Tibial artery (tissue), 4 donors: ENCODE measurements around the gene TRIM54.

Experiments used
- DNase-seq, 2 donors: peaks; one replicate each; pipeline ENCODE4 v3.0.0-alpha.2; 2019
- H3K27ac ChIP-seq, 2 donors: fragments of 200-600 bp; sonication (generic) in 1 of 2; 1 replicate in 1 of 2; 2 replicates in 1 of 2; pipeline ENCODE4 v1.5.1; 2018 to 2019; ENCODE audit warnings: mild to moderate bottlenecking in 1 of 2
- H3K27me3 ChIP-seq, 2 donors: fragments of 200-600 bp; sonication (generic) in 1 of 2; one replicate each; pipeline versions ENCODE4 v1.5.1 to v1.6.0; 2016 to 2019
- H3K36me3 ChIP-seq, 3 donors: fragments of 200-600 bp; sonication (generic) in 2 of 3; one replicate each; pipeline ENCODE4 v1.5.1; 2016 to 2019; ENCODE audit warnings: mild to moderate bottlenecking in 2 of 3
- H3K4me1 ChIP-seq, 4 donors: fragments of 200-600 bp; sonication (generic) in 2 of 4; 1 replicate in 3 of 4; 2 replicates in 1 of 4; pipeline ENCODE4 v1.5.1; 2016 to 2019
- H3K4me3 ChIP-seq, 2 donors: fragments of 200-600 bp; sonication (generic) in 1 of 2; 1 replicate in 1 of 2; 2 replicates in 1 of 2; pipeline ENCODE4 v1.5.1; 2018 to 2019; ENCODE audit warnings: mild to moderate bottlenecking in 2 of 2
- H3K9me3 ChIP-seq, 3 donors: fragments of 200-600 bp; sonication (generic) in 1 of 3; one replicate each; pipeline ENCODE4 v1.5.1; 2016 to 2019
- CTCF ChIP-seq, 2 experiments: fragments of 200-600 bp in 1 of 2; fragments of 450-650 bp in 1 of 2; IDR thresholded peaks; one replicate each; pipeline ENCODE4 v1.5.1; 2017 to 2019; ENCODE audit warnings: antibody characterized with exemption in 2 of 2, mild to moderate bottlenecking in 1 of 2, moderate library complexity in 1 of 2
- intact Hi-C: fragments of 100-400 bp; cut with DNase I; formaldehyde crosslinking; loops from one replicate; pipeline ENCODE4 v1.15.0; 2023; ENCODE audit warnings: low total_unique reads

The TRIM54 gene

GRCh38 chr2:27290549-27290948 is 8.3 kb downstream of the TRIM54 start:
- no peaks in the 10 kb centered on the region for H3K9me3 ChIP-seq
- TF ChIP-seq CTCF (IDR thresholded peaks at IDR 0.05), result no peak
- H3K4me1 ChIP-seq, result no peaks in the 10 kb centered on the region
- H3K27me3 ChIP-seq, result peaks cover 0 to 26% of the 10 kb centered on the region in 2 donors
- H3K36me3 ChIP-seq, result no peaks in the 10 kb centered on the region
- no peak overlapping the region for H3K27ac ChIP-seq
- no peak overlapping the region for H3K4me3 ChIP-seq
- no peak for DNase-seq
- intact Hi-C loops, result no loop called here

- no peak overlapping the region for H3K27ac ChIP-seq
- H3K4me3 ChIP-seq, result no peak overlapping the region
- TF ChIP-seq CTCF (IDR thresholded peaks at IDR 0.05), result no peak
- H3K9me3 ChIP-seq, result no peaks in the 10 kb centered on the region
- no peak for DNase-seq
- intact Hi-C loops, result no loop called here
- no peaks in the 10 kb centered on the region for H3K36me3 ChIP-seq
- peaks cover 0 to 29% of the 10 kb centered on the region in 2 donors for H3K27me3 ChIP-seq
- no peaks in the 10 kb centered on the region for H3K4me1 ChIP-seq
Measured at GRCh38 chr2:27291865-27292264, 9.6 kb downstream of the TRIM54 start.

GRCh38 chr2:27294928-27295327 is 12.7 kb downstream of the TRIM54 start:
- no peak for TF ChIP-seq CTCF (IDR thresholded peaks at IDR 0.05)
- H3K27me3 ChIP-seq, result peaks cover 0 to 41% of the 10 kb centered on the region in 2 donors
- H3K9me3 ChIP-seq, result no peaks in the 10 kb centered on the region
- no peak overlapping the region for H3K4me3 ChIP-seq
- no peak for DNase-seq
- intact Hi-C loops, result no loop called here
- no peaks in the 10 kb centered on the region for H3K36me3 ChIP-seq
- H3K27ac ChIP-seq, result no peak overlapping the region
- H3K4me1 ChIP-seq, result no peaks in the 10 kb centered on the region

GRCh38 chr2:27296481-27296880 is 14.3 kb downstream of the TRIM54 start:
- H3K4me1 ChIP-seq, result no peaks in the 10 kb centered on the region
- no peaks in the 10 kb centered on the region for H3K9me3 ChIP-seq
- no peak for DNase-seq
- no peak overlapping the region for H3K27ac ChIP-seq
- H3K36me3 ChIP-seq, result no peaks in the 10 kb centered on the region
- TF ChIP-seq CTCF (IDR thresholded peaks at IDR 0.05), result no peak
- peaks cover 0 to 32% of the 10 kb centered on the region in 2 donors for H3K27me3 ChIP-seq
- H3K4me3 ChIP-seq, result no peak overlapping the region
- intact Hi-C loops, result no loop called here

GRCh38 chr2:27297195-27297594 is 15.0 kb downstream of the TRIM54 start:
- intact Hi-C loops, result no loop called here
- H3K36me3 ChIP-seq, result no peaks in the 10 kb centered on the region
- H3K9me3 ChIP-seq, result no peaks in the 10 kb centered on the region
- H3K27ac ChIP-seq, result no peak overlapping the region
- no peak for DNase-seq
- H3K27me3 ChIP-seq, result peaks cover 0 to 32% of the 10 kb centered on the region in 2 donors
- H3K4me1 ChIP-seq, result no peaks in the 10 kb centered on the region
- no peak for TF ChIP-seq CTCF (IDR thresholded peaks at IDR 0.05)
- H3K4me3 ChIP-seq, result no peak overlapping the region
